VCaP (cell line): ENCODE data around the gene VCL.
A peak's percentile ranks its signal among the peaks of the same experiment; 100 is the strongest.

Source experiments
- H3K27ac ChIP-seq: fragments of 450-650 bp; 2 replicates; pipeline ENCODE4 v1.5.1; 2017
- TF ChIP-seq, protein P1 (sequence below): fragments of 450-650 bp; conservative IDR thresholded peaks from 2 replicates; pipeline ENCODE4 v1.5.1; 2017; ENCODE audit warnings: mild to moderate bottlenecking, moderate library complexity

The VCL gene

GRCh38 chr10:74151879-74152722 is 154.2 kb downstream of the VCL start:
- TF ChIP-seq, protein P1, sequence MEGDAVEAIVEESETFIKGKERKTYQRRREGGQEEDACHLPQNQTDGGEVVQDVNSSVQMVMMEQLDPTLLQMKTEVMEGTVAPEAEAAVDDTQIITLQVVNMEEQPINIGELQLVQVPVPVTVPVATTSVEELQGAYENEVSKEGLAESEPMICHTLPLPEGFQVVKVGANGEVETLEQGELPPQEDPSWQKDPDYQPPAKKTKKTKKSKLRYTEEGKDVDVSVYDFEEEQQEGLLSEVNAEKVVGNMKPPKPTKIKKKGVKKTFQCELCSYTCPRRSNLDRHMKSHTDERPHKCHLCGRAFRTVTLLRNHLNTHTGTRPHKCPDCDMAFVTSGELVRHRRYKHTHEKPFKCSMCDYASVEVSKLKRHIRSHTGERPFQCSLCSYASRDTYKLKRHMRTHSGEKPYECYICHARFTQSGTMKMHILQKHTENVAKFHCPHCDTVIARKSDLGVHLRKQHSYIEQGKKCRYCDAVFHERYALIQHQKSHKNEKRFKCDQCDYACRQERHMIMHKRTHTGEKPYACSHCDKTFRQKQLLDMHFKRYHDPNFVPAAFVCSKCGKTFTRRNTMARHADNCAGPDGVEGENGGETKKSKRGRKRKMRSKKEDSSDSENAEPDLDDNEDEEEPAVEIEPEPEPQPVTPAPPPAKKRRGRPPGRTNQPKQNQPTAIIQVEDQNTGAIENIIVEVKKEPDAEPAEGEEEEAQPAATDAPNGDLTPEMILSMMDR, result no peak
- peak overlapping the region; percentile 95 for H3K27ac ChIP-seq

GRCh38 chr10:74153123-74153522 is 155.2 kb downstream of the VCL start:
- H3K27ac ChIP-seq, result no peak overlapping the region
- TF ChIP-seq, protein P1, result no peak

- peak overlapping the region; percentile 19 for H3K27ac ChIP-seq
- TF ChIP-seq, protein P1, result no peak
Measured at GRCh38 chr10:74153676-74154075, 155.8 kb downstream of the VCL start.

GRCh38 chr10:74156919-74157289 is 159.0 kb downstream of the VCL start:
- H3K27ac ChIP-seq, result no peak overlapping the region
- TF ChIP-seq, protein P1, result no peak

- no peak overlapping the region for H3K27ac ChIP-seq
- TF ChIP-seq, protein P1, result no peak
Measured at GRCh38 chr10:74160013-74160412, 162.1 kb downstream of the VCL start.

GRCh38 chr10:74163319-74164068 is 165.6 kb downstream of the VCL start:
- no peak overlapping the region for H3K27ac ChIP-seq
- TF ChIP-seq, protein P1, result no peak

DNA sequence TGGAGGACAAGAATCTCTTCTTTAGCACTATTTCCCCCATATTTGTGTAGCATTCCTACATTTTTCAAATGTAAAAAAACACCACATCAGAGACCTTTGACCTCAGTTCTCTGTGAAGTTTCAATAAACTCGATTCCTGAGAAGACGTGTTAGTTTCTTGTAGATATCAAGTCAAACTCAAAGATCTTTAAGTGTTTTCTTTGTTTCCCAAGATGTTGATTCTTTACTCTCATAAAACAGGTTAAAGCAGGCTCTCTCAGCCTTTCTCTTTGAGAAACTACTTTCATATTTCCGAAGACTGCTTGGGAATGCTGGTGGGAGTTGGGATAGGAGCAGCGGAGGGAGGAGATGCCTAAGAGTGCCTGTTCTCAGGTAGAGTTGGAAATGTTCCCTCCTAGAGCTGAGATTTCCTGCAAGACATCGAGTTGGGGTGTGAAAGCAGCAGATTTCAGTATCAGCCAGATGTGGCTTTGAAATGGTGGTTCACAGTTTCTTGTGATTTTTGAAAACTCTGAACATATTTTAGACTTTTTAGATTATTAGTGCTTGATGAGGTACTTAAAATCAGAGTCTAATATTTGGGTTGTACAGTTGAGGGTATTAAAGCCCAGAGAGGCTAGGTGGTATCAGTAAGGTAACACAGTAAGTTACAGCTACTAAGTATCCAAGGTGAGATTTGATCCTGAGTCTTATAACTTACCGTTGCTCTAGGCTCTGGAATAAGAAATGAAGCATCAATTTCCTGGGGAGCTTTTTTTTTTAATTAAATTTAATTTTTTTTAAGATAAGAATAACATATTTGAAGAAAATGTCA is 167.0 kb downstream of the VCL start:
- TF ChIP-seq, protein P1, result no peak
- H3K27ac ChIP-seq, result peak overlapping the region; percentile 21; the same call in 1 of the 2 replicates
